H1 (cell line): Measurements from ENCODE around the gene ANKRD17. TPM values are rescaled to one million over a fixed set of nuclear protein-coding genes. Genes with fewer than 3 reads are reported as not detected.

Experiments used
- CTCF ChIA-PET: fragments of 300-600 bp; sonication (Branson Sonifier 250); formaldehyde crosslinking; loops from one replicate; lab custom pipeline; 2021; ENCODE audit not compliant: partially characterized antibody; lab: Charles Lee
- POLR2A ChIA-PET: fragments of 300-600 bp; sonication (Branson Sonifier 250); formaldehyde crosslinking; loops from one replicate; lab custom pipeline; 2021; ENCODE audit warnings: inconsistent platforms; ENCODE audit not compliant: partially characterized antibody; lab: Charles Lee
- DNase-seq, 2 experiments: peaks; one replicate each; pipeline versions ENCODE4 v3.0.0 to v3.0.0-alpha.2; 2010 to 2022; ENCODE audit warnings: low spot score in 2 of 2, low read depth in 1 of 2, mixed read lengths in 1 of 2
- FAIRE-seq: peaks from 2 replicates; lab custom pipeline; 2011; peaks lifted over from hg19 to GRCh38; lab: Jason Lieb, UNC
- H2AFZ ChIP-seq: 2 replicates; pipeline ENCODE4 v1.8.1; 2012; ENCODE audit warnings: low read length, inconsistent platforms
- H2AK5ac ChIP-seq: 2 replicates; pipeline ENCODE4 v1.6.1; 2013; ENCODE audit warnings: low read depth, low read length
- H2BK120ac ChIP-seq: replicated peaks from 2 replicates; pipeline ENCODE3; 2013; ENCODE audit warnings: low read depth, low read length, inconsistent platforms
- H2BK12ac ChIP-seq: 2 replicates; pipeline ENCODE4 v1.6.1; 2013; ENCODE audit warnings: low read depth, low read length
- H2BK15ac ChIP-seq: 2 replicates; pipeline ENCODE4 v1.6.1; 2013; ENCODE audit warnings: low read length
- H2BK20ac ChIP-seq: 2 replicates; pipeline ENCODE4 v1.6.1; 2013; ENCODE audit warnings: low read length
- H2BK5ac ChIP-seq: 2 replicates; pipeline ENCODE4 v1.6.1; 2013; ENCODE audit warnings: low read depth, low read length
- H3K14ac ChIP-seq: 2 replicates; pipeline ENCODE4 v1.6.1; 2013; ENCODE audit warnings: inconsistent platforms; ENCODE audit not compliant: insufficient read length
- H3K18ac ChIP-seq: 2 replicates; pipeline ENCODE4 v1.6.1; 2013; ENCODE audit warnings: low read length; ENCODE audit errors: extremely low read depth
- H3K23ac ChIP-seq: 2 replicates; pipeline ENCODE4 v1.6.1; 2013; ENCODE audit warnings: inconsistent platforms; ENCODE audit not compliant: insufficient read length
- H3K23me2 ChIP-seq: 2 replicates; pipeline ENCODE4 v1.6.1; 2013; ENCODE audit warnings: low read depth, low read length
- H3K27ac ChIP-seq: 2 replicates; pipeline ENCODE4 v1.6.1; 2011; ENCODE audit warnings: low read depth, low read length, inconsistent platforms
- H3K27me3 ChIP-seq, 4 experiments: replicated peaks in 1 of 4; 1 replicate in 1 of 4; 2 replicates in 3 of 4; pipeline versions ENCODE4 v1.6.1 to v1.8.1; 2011 to 2013; ENCODE audit warnings: low read length in 3 of 4, mild to moderate bottlenecking in 3 of 4, inconsistent platforms in 2 of 4, mixed read lengths in 2 of 4, moderate library complexity in 1 of 4; ENCODE audit not compliant: control insufficient read depth in 3 of 4, insufficient read depth in 3 of 4; ENCODE audit errors: extremely low read depth in 1 of 4
- H3K36me3 ChIP-seq, 4 experiments: 2 replicates each; pipeline versions ENCODE4 v1.6.1 to v1.8.1; 2011 to 2013; ENCODE audit warnings: mild to moderate bottlenecking in 4 of 4, low read length in 3 of 4, moderate library complexity in 2 of 4, control low read depth in 1 of 4, inconsistent platforms in 1 of 4; ENCODE audit not compliant: insufficient read depth in 4 of 4, control insufficient read depth in 2 of 4
- H3K4ac ChIP-seq: replicated peaks from 2 replicates; pipeline ENCODE3; 2013; ENCODE audit warnings: low read length, low read depth, mixed read lengths, inconsistent platforms; ENCODE audit not compliant: insufficient read length
- H3K4me1 ChIP-seq, 4 experiments: replicated peaks in 1 of 4; 1 replicate in 1 of 4; 2 replicates in 3 of 4; pipeline versions ENCODE4 v1.6.1 to v1.8.1; 2011 to 2013; ENCODE audit warnings: low read length in 3 of 4, inconsistent platforms in 2 of 4, mixed read lengths in 1 of 4; ENCODE audit not compliant: insufficient read depth in 4 of 4, control insufficient read depth in 3 of 4
- H3K4me2 ChIP-seq, 2 experiments: 2 replicates each; pipeline versions ENCODE4 v1.6.1 to v1.8.1; 2011 to 2013; ENCODE audit warnings: low read depth in 2 of 2, low read length in 2 of 2, control low read depth in 1 of 2, inconsistent platforms in 1 of 2, mild to moderate bottlenecking in 1 of 2; ENCODE audit not compliant: insufficient read depth in 1 of 2
- H3K4me3 ChIP-seq, 4 experiments: fragments of 200-600, 300-600 bp in 1 of 4; sonication (generic), shearing (Covaris generic), sonication (Bioruptor Twin) in 1 of 4; 2 replicates each; pipeline versions ENCODE4 v1.5.1 to v1.8.1; 2011 to 2016; ENCODE audit warnings: low read length in 4 of 4, low read depth in 3 of 4, control low read depth in 2 of 4, inconsistent platforms in 2 of 4, mild to moderate bottlenecking in 2 of 4, mixed read lengths in 1 of 4, moderate library complexity in 1 of 4; ENCODE audit not compliant: insufficient read depth in 2 of 4; ENCODE audit errors: extremely low read depth in 1 of 4
- H3K56ac ChIP-seq: replicated peaks from 2 replicates; pipeline ENCODE3; 2013; ENCODE audit warnings: low read depth, mild to moderate bottlenecking, mixed read lengths, low read length, inconsistent platforms; ENCODE audit not compliant: insufficient read length
- H3K79me1 ChIP-seq: 2 replicates; pipeline ENCODE4 v1.6.1; 2013; ENCODE audit warnings: low read depth, low read length, control low read depth
- H3K79me2 ChIP-seq, 2 experiments: 2 replicates each; pipeline versions ENCODE4 v1.6.1 to v1.8.1; 2012 to 2013; ENCODE audit warnings: low read length in 2 of 2, mild to moderate bottlenecking in 2 of 2, inconsistent platforms in 1 of 2; ENCODE audit not compliant: insufficient read depth in 2 of 2, control insufficient read depth in 1 of 2
- H3K9ac ChIP-seq, 4 experiments: replicated peaks in 1 of 4; 1 replicate in 1 of 4; 2 replicates in 3 of 4; pipeline versions ENCODE4 v1.6.1 to v1.8.1; 2011 to 2013; ENCODE audit warnings: low read depth in 3 of 4, low read length in 3 of 4, control low read depth in 2 of 4, mild to moderate bottlenecking in 2 of 4, moderate library complexity in 2 of 4, inconsistent platforms in 1 of 4; ENCODE audit errors: extremely low read depth in 1 of 4
- H3K9me3 ChIP-seq, 2 experiments: 2 replicates each; pipeline versions ENCODE4 v1.6.1 to v1.8.1; 2012 to 2013; ENCODE audit warnings: mild to moderate bottlenecking in 2 of 2, moderate library complexity in 2 of 2, control low read depth in 1 of 2, inconsistent platforms in 1 of 2, low read depth in 1 of 2, low read length in 1 of 2, mixed read lengths in 1 of 2; ENCODE audit not compliant: insufficient read depth in 2 of 2
- H4K20me1 ChIP-seq, 2 experiments: replicated peaks in 1 of 2; 2 replicates each; pipeline versions ENCODE3 to v1.8.1; 2011 to 2013; ENCODE audit warnings: inconsistent platforms in 2 of 2, low read length in 2 of 2, mild to moderate bottlenecking in 1 of 2; ENCODE audit not compliant: insufficient read depth in 2 of 2, control insufficient read depth in 1 of 2
- H4K5ac ChIP-seq: 2 replicates; pipeline ENCODE4 v1.6.1; 2013; ENCODE audit warnings: low read length, low read depth, mixed read lengths, inconsistent platforms; ENCODE audit not compliant: insufficient read length
- H4K8ac ChIP-seq: 2 replicates; pipeline ENCODE4 v1.8.0; 2013; ENCODE audit warnings: mild to moderate bottlenecking, moderate library complexity, low read length, inconsistent platforms; ENCODE audit not compliant: insufficient read depth; ENCODE audit errors: extremely low read depth
- H4K91ac ChIP-seq: replicated peaks from 2 replicates; pipeline ENCODE3; 2013; ENCODE audit warnings: low read length, mixed read lengths, inconsistent platforms; ENCODE audit not compliant: insufficient read length
- CEBPB ChIP-seq: IDR thresholded peaks from 2 replicates; pipeline ENCODE4 v1.6.1; 2012; ENCODE audit warnings: low read depth, low read length
- CHD2 ChIP-seq: IDR thresholded peaks from 2 replicates; pipeline ENCODE4 v1.6.1; 2012; ENCODE audit warnings: low read length, improper control_type of control experiment
- CTBP2 ChIP-seq: IDR thresholded peaks from 2 replicates; pipeline ENCODE4 v1.7.0; 2011; ENCODE audit warnings: borderline replicate concordance, mild to moderate bottlenecking, moderate library complexity, mixed read lengths, low read length; ENCODE audit not compliant: insufficient read depth, insufficient read length
- EZH2 ChIP-seq: fragments of 200-600 bp; sonication (generic); IDR thresholded peaks from 2 replicates; pipeline ENCODE4 v1.7.1; 2012; ENCODE audit warnings: low read depth, mild to moderate bottlenecking, moderate library complexity, low read length, inconsistent platforms; ENCODE audit not compliant: severe bottlenecking
- SUZ12 ChIP-seq: fragments of 200-600 bp; sonication (generic); IDR thresholded peaks from 2 replicates; pipeline ENCODE4 v1.6.1; 2012; ENCODE audit warnings: mild to moderate bottlenecking, inconsistent platforms, low read length, moderate library complexity, mixed read lengths
- TAF1 ChIP-seq: IDR thresholded peaks from 2 replicates; pipeline ENCODE4 v1.6.1; 2011; ENCODE audit warnings: mild to moderate bottlenecking, low read depth, low read length
- WGBS, 2 experiments: shearing (Covaris generic) in 1 of 2; methylation state at CpG; one replicate each; pipeline versions ENCODE4 v1.1.6 to v1.1.7; 2013 to 2015; ENCODE audit warnings: low lambda C conversion rate in 2 of 2, mixed read lengths in 2 of 2, inconsistent platforms in 1 of 2, low coverage in 1 of 2, missing lambda C conversion rate in 1 of 2; ENCODE audit not compliant: insufficient replicate concordance in 2 of 2, insufficient coverage in 1 of 2, insufficient read length in 1 of 2; ENCODE audit errors: extremely low coverage in 1 of 2, missing lambda C conversion rate in 1 of 2; 5-methylcytosine and 5-hydroxymethylcytosine counted together
- long read RNA-seq, 2 experiments: library from RNA in 1 of 2; library from capped mRNA in 1 of 2; stranded (forward); transcript quantifications; one replicate each; pipeline ENCODE4 v2.0.0, GENCODE V29; 2021; ENCODE audit warnings: inconsistent platforms in 1 of 2
- polyA minus RNA-seq, 3 experiments: library from RNA; depleted of rRNA, polyadenylated mRNA; stranded (reverse); fragments of >200 nt; gene quantifications; 1 replicate in 2 of 3; 2 replicates in 1 of 3; pipeline ENCODE4 v1.2.3, GENCODE V29; 2011
- polyA plus RNA-seq, 7 experiments: library from polyadenylated mRNA; depleted of rRNA in 3 of 7; stranded (reverse) in 5 of 7; unstranded in 2 of 7; fragments of >200 nt in 5 of 7; fragments of 200-250 nt in 2 of 7; gene quantifications; 1 replicate in 5 of 7; 2 replicates in 1 of 7; 4 replicates in 1 of 7; pipeline versions ENCODE4 v1.2.1 to v1.2.3, GENCODE V29; 2011 to 2013; ENCODE audit warnings: missing spikeins in 2 of 7, mixed read lengths in 2 of 7
- total RNA-seq: library from RNA; stranded (reverse); fragmentation: NEBNext Ultra II Directional; extraction: Animal tissue kit (Norgen Biotek cat#: 25700); gene quantifications from 2 replicates; pipeline ENCODE4 v1.2.1, GENCODE V29; 2021
- TF ChIP-seq, protein P1 (sequence below): IDR thresholded peaks from 2 replicates; pipeline ENCODE4 v1.6.1; 2011; ENCODE audit warnings: low read depth, mild to moderate bottlenecking, low read length; ENCODE audit not compliant: insufficient read depth

The ANKRD17 gene
- total RNA-seq (87.1 and 93.7 TPM in 2 replicates), polyA plus RNA-seq (2011; rRNA removed) (28.7 and 42.4 TPM in 2 replicates), polyA minus RNA-seq (2011; rRNA and poly(A)+ RNA removed) (204 and 252 TPM in 2 replicates)
- polyA plus RNA-seq (2011; cell fraction: cytosol; rRNA removed): 38.1 TPM
- polyA plus RNA-seq (2011; cell fraction: nucleus; rRNA removed): 42.6 TPM
- polyA plus RNA-seq (2012, experiment 1 of 2): 45.9 to 61.7 TPM (median 51.7 TPM) in 4 replicates
- 1.7 TPM for polyA plus RNA-seq (2012, experiment 2 of 2)
- polyA plus RNA-seq (2013, experiment 1 of 2): 37.9 TPM
- polyA plus RNA-seq (2013, experiment 2 of 2): 33.2 TPM
- polyA minus RNA-seq (2011; cell fraction: cytosol; rRNA and poly(A)+ RNA removed): 79.8 TPM
- polyA minus RNA-seq (2011; cell fraction: nucleus; rRNA and poly(A)+ RNA removed): 118 TPM
- long read RNA-seq, experiment 1, partial matches to known transcripts: 23 of 41 reads
- long read RNA-seq, experiment 1, other reads (novel, unspliced or antisense): 18 of 41 reads
- long read RNA-seq, experiment 2, partial matches to known transcripts: 7 of 8 reads
- long read RNA-seq, experiment 2, other reads (novel, unspliced or antisense): 1 of 8 reads

- ChIA-PET CTCF (interaction anchor here (1.0 to 1.3 kb wide), 2 partner anchors 41 to 189 kb away, joined by 3 to 4 read pairs; partner anchors contain the start of gene COX18), POLR2A (interaction anchor here (0.7 to 4.3 kb wide), 25 partner anchors 8 to 261 kb away, joined by 3 to 17 read pairs (median 4); partner anchors contain the start of gene COX18)
- peak; percentile 62 to 96 for DNase-seq
- H2BK15ac ChIP-seq: no peak within 1 kb of the TSS
- H3K79me2 ChIP-seq: peaks cover 17 to 67% of the 10 kb centered on the region in 2 experiments
- no peak for FAIRE-seq
- H3K4me1 ChIP-seq: peaks cover 0 to 5% (median 0%) of the 10 kb centered on the region in 4 experiments; a peak in 2 of 7 replicates
- peak within 1 kb of the TSS; percentile 96 for H2AFZ ChIP-seq
- H3K27me3 ChIP-seq: no peaks in the 10 kb centered on the region
- peak within 1 kb of the TSS; percentile 96; the same call in 1 of the 2 replicates for H4K8ac ChIP-seq
- peak within 1 kb of the TSS; percentile 83 for H4K5ac ChIP-seq
- H3K56ac ChIP-seq: peak within 1 kb of the TSS; percentile 81
- H2BK5ac ChIP-seq: peak within 1 kb of the TSS; percentile 85
- no peak within 1 kb of the TSS for H2BK120ac ChIP-seq
- peak within 1 kb of the TSS; percentile 5; the same call in 1 of the 2 replicates for H2BK12ac ChIP-seq
- H2AK5ac ChIP-seq: peak within 1 kb of the TSS; percentile 72; the same call in 1 of the 2 replicates
- H3K14ac ChIP-seq: no peak within 1 kb of the TSS
- peak within 1 kb of the TSS; percentile 80 to 85 for H3K4me2 ChIP-seq
- no peaks in the 10 kb centered on the region; the same call in 1 of the 2 replicates for H3K79me1 ChIP-seq
- H3K9me3 ChIP-seq: no peaks in the 10 kb centered on the region
- H3K18ac ChIP-seq: peak within 1 kb of the TSS; percentile 86
- H3K36me3 ChIP-seq: peaks cover 0 to 5% (median 0%) of the 10 kb centered on the region in 4 experiments; a peak in 2 of 8 replicates
- no peak within 1 kb of the TSS for H3K4ac ChIP-seq
- H3K9ac ChIP-seq: peak within 1 kb of the TSS; percentile 90 to 98 (median 96)
- H3K23ac ChIP-seq: no peak within 1 kb of the TSS
- H4K20me1 ChIP-seq: peaks cover 0 to 10% of the 10 kb centered on the region in 2 experiments
- H3K4me3 ChIP-seq: peak within 1 kb of the TSS; percentile 86 to 100 (median 94)
- H3K23me2 ChIP-seq: no peaks in the 10 kb centered on the region; the same call in 1 of the 2 replicates
- peak within 1 kb of the TSS; percentile 99 for H3K27ac ChIP-seq
- H2BK20ac ChIP-seq: no peak within 1 kb of the TSS
- WGBS, 2 experiments: 2% methylated on average over 49 of the region's 80 CpGs; no CpG with 5 or more reads in 1 of the 2 experiments
- H4K91ac ChIP-seq: peak within 1 kb of the TSS; percentile 83
- TF ChIP-seq CEBPB: no peak
- TF ChIP-seq TAF1: peak; percentile 94
- peak; percentile 76 for TF ChIP-seq CHD2
- no peak for TF ChIP-seq CTBP2
- TF ChIP-seq EZH2: no peak
- TF ChIP-seq, protein P1, sequence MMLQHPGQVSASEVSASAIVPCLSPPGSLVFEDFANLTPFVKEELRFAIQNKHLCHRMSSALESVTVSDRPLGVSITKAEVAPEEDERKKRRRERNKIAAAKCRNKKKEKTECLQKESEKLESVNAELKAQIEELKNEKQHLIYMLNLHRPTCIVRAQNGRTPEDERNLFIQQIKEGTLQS: peak; percentile 80
- TF ChIP-seq SUZ12: no peak
These were observed at the start of gene ANKRD17 for GRCh38 chr4:73258686-73259570. ANKRD17 (minus strand) TSS chr4:73258798; CDS start chr4:73258668, 130 bp downstream.
